NK-92 treated with Interleukin-12 subunit alpha and Interleukin-12 subunit beta, amount 100 ng/mL, for 24 hours (cell line): ENCODE measurements around the gene ZNF672.
A peak's percentile ranks its signal among the peaks of the same experiment; 100 is the strongest.
"Not testable (repeated sequence)": the region's sequence is repeated elsewhere in the genome, so short reads cannot be mapped to it uniquely, and the experiment has no call there.

Source experiments
- DNase-seq: peaks from one replicate; lab custom pipeline; 2025; lab: John Stamatoyannopoulos, UW

ZNF672 gene

GRCh38 chr1:248856176-248856575 lies 18.2 kb downstream of the ZNF672 start:
- no peak for DNase-seq

GRCh38 chr1:248857201-248857600 lies 19.2 kb downstream of the ZNF672 start:
- no peak for DNase-seq

- no peak for DNase-seq
Measured at GRCh38 chr1:248857749-248858095, 19.7 kb downstream of the ZNF672 start.

GRCh38 chr1:248858096-248858890 lies 20.3 kb downstream of the ZNF672 start:
- DNase-seq: peak; percentile 29

- DNase-seq: peak; percentile 97
Measured at GRCh38 chr1:248858891-248859889, 21.2 kb downstream of the ZNF672 start, which contains the start of gene ZNF692. Gene ZNF692, minus strand, starts transcription at chr1:248859085. Its CDS starts 776 bp downstream, at chr1:248858309.

- no peak for DNase-seq
Measured at GRCh38 chr1:248860007-248860406, 22.0 kb downstream of the ZNF672 start.

- DNase-seq: no peak
Measured at GRCh38 chr1:248861616-248862015, 23.6 kb downstream of the ZNF672 start.

GRCh38 chr1:248862695-248862997 lies 24.6 kb downstream of the ZNF672 start:
- no peak for DNase-seq

GRCh38 chr1:248862998-248863881 lies 25.2 kb downstream of the ZNF672 start:
- DNase-seq: peak; percentile 44

GRCh38 chr1:248871837-248872401 lies 33.9 kb downstream of the ZNF672 start:
- DNase-seq: no peak

GRCh38 chr1:248872752-248873408 lies 34.9 kb downstream of the ZNF672 start:
- DNase-seq: no peak

- peak; percentile 82 for DNase-seq
Measured at GRCh38 chr1:248873409-248873992, 35.5 kb downstream of the ZNF672 start.

- DNase-seq: peak; percentile 55
Measured at GRCh38 chr1:248873993-248874533, 36.0 kb downstream of the ZNF672 start.

GRCh38 chr1:248881261-248881660 lies 43.2 kb downstream of the ZNF672 start:
- no peak for DNase-seq

GRCh38 chr1:248882427-248882826 lies 44.4 kb downstream of the ZNF672 start:
- DNase-seq: not testable (repeated sequence)

GRCh38 chr1:248884632-248885295 lies 46.7 kb downstream of the ZNF672 start:
- DNase-seq: no peak

- DNase-seq: no peak
Measured at GRCh38 chr1:248885646-248886045, 47.6 kb downstream of the ZNF672 start.

- DNase-seq: no peak
Measured at GRCh38 chr1:248886237-248886895, 48.3 kb downstream of the ZNF672 start.

GRCh38 chr1:248889914-248890243 lies 51.9 kb downstream of the ZNF672 start:
- DNase-seq: not testable (repeated sequence)
